ENCODE measurements around the gene GTSE1.

GTSE1 gene

GRCh38 chr22:46272196-46272595 is 24.5 kb upstream of the GTSE1 start:
- WGBS: 91% methylated on average over 7 of the region's 8 CpGs
- Histone ChIP-seq H3K9me3 (ENCODE audit: control insufficient read depth, low read length) (no peaks in the 10 kb centered on the region), H3K36me3 (ENCODE audit: control insufficient read depth in 1 of 2, insufficient read depth in 2 of 2, low read depth in 1 of 2, low read length in 2 of 2) (peaks cover 45 to 60% of the 10 kb centered on the region in 2 experiments)

GRCh38 chr22:46272762-46273431 is 23.8 kb upstream of the GTSE1 start:
- Histone ChIP-seq H3K9me3 (ENCODE audit: control insufficient read depth, low read length) (no peaks in the 10 kb centered on the region), H2BK12ac (ENCODE audit: low read length in 2 of 2) (no peak overlapping the region), H2AFZ (ENCODE audit: low read depth, low read length) (no peak overlapping the region), H3K27me3 (ENCODE audit: control insufficient read depth in 1 of 2, insufficient read depth in 1 of 2, low read length in 2 of 2) (no peaks in the 10 kb centered on the region), H3K36me3 (ENCODE audit: control insufficient read depth in 1 of 2, insufficient read depth in 2 of 2, low read depth in 1 of 2, low read length in 2 of 2) (peaks cover 49 to 64% of the 10 kb centered on the region in 2 experiments), H2BK120ac (ENCODE audit: low read depth, low read length) (no peak overlapping the region), H3K79me1 (replicated peaks; ENCODE audit: low read length, poor library complexity, severe bottlenecking) (peaks cover 28% of the 10 kb centered on the region), H3K4ac (ENCODE audit: low read depth in 1 of 2, low read length in 2 of 2) (no peak overlapping the region), H3K18ac (ENCODE audit: low read depth in 1 of 2, low read length in 2 of 2) (no peak overlapping the region), H3K9ac (ENCODE audit: low read length) (no peak overlapping the region), H2BK15ac (ENCODE audit: low read depth, poor library complexity, severe bottlenecking) (no peak overlapping the region), H2BK5ac (ENCODE audit: low read depth, low read length, poor library complexity, severe bottlenecking) (no peak overlapping the region), H3K14ac (ENCODE audit: low read length in 2 of 2) (no peak overlapping the region), H3K23ac (ENCODE audit: low read length in 2 of 2) (no peak overlapping the region), H3K4me2 (ENCODE audit: low read length, poor library complexity, severe bottlenecking) (no peak overlapping the region), H2AK5ac (ENCODE audit: low read length, severe bottlenecking) (no peak overlapping the region), H3K4me3 (ENCODE audit: insufficient read depth in 1 of 2, low read depth in 1 of 2, low read length in 2 of 2) (no peak overlapping the region), H3K4me1 (ENCODE audit: control insufficient read depth, insufficient read depth, low read depth, low read length) (peaks cover 15% of the 10 kb centered on the region), H4K8ac (ENCODE audit: low read length) (no peak overlapping the region), H4K91ac (ENCODE audit: low read length) (no peak overlapping the region), H3K27ac (ENCODE audit: low read length, poor library complexity, severe bottlenecking) (no peak overlapping the region)
- no peak for DNase-seq
- 98% methylated on average over 12 of the region's 12 CpGs for WGBS

More at GRCh38 chr22:46272196-46272595, 24.5 kb upstream of the GTSE1 start:
- Histone ChIP-seq H3K23ac (ENCODE audit: low read length in 2 of 2) (no peak overlapping the region), H2BK5ac (ENCODE audit: low read depth, low read length, poor library complexity, severe bottlenecking) (no peak overlapping the region), H3K27me3 (ENCODE audit: control insufficient read depth in 1 of 2, insufficient read depth in 1 of 2, low read length in 2 of 2) (no peaks in the 10 kb centered on the region), H2BK120ac (ENCODE audit: low read depth, low read length) (no peak overlapping the region), H4K91ac (ENCODE audit: low read length) (no peak overlapping the region), H3K27ac (ENCODE audit: low read length, poor library complexity, severe bottlenecking) (no peak overlapping the region), H2BK12ac (ENCODE audit: low read length in 2 of 2) (no peak overlapping the region), H3K9ac (ENCODE audit: low read length) (no peak overlapping the region), H3K18ac (ENCODE audit: low read depth in 1 of 2, low read length in 2 of 2) (no peak overlapping the region), H3K4me2 (ENCODE audit: low read length, poor library complexity, severe bottlenecking) (no peak overlapping the region), H3K4me3 (ENCODE audit: insufficient read depth in 1 of 2, low read depth in 1 of 2, low read length in 2 of 2) (no peak overlapping the region), H3K4ac (ENCODE audit: low read depth in 1 of 2, low read length in 2 of 2) (no peak overlapping the region), H3K4me1 (ENCODE audit: control insufficient read depth, insufficient read depth, low read depth, low read length) (peaks cover 15% of the 10 kb centered on the region), H2AFZ (ENCODE audit: low read depth, low read length) (no peak overlapping the region), H3K79me1 (replicated peaks; ENCODE audit: low read length, poor library complexity, severe bottlenecking) (peaks cover 26% of the 10 kb centered on the region), H3K14ac (ENCODE audit: low read length in 2 of 2) (no peak overlapping the region), H4K8ac (ENCODE audit: low read length) (no peak overlapping the region), H2BK15ac (ENCODE audit: low read depth, poor library complexity, severe bottlenecking) (no peak overlapping the region), H2AK5ac (ENCODE audit: low read length, severe bottlenecking) (no peak overlapping the region)
- DNase-seq: no peak

GRCh38 chr22:46273432-46274148 is 23.1 kb upstream of the GTSE1 start:
- Histone ChIP-seq H3K79me1 (replicated peaks; ENCODE audit: low read length, poor library complexity, severe bottlenecking) (peaks cover 23% of the 10 kb centered on the region), H3K4me2 (ENCODE audit: low read length, poor library complexity, severe bottlenecking) (no peak overlapping the region), H2BK120ac (ENCODE audit: low read depth, low read length) (no peak overlapping the region), H2AFZ (ENCODE audit: low read depth, low read length) (no peak overlapping the region), H3K4me1 (ENCODE audit: control insufficient read depth, insufficient read depth, low read depth, low read length) (peaks cover 10% of the 10 kb centered on the region), H3K27me3 (ENCODE audit: control insufficient read depth in 1 of 2, insufficient read depth in 1 of 2, low read length in 2 of 2) (no peaks in the 10 kb centered on the region), H3K36me3 (ENCODE audit: control insufficient read depth in 1 of 2, insufficient read depth in 2 of 2, low read depth in 1 of 2, low read length in 2 of 2) (peaks cover 55 to 71% of the 10 kb centered on the region in 2 experiments), H3K18ac (ENCODE audit: low read depth in 1 of 2, low read length in 2 of 2) (no peak overlapping the region), H2BK5ac (ENCODE audit: low read depth, low read length, poor library complexity, severe bottlenecking) (no peak overlapping the region), H4K8ac (ENCODE audit: low read length) (no peak overlapping the region), H4K91ac (ENCODE audit: low read length) (no peak overlapping the region), H3K9ac (ENCODE audit: low read length) (no peak overlapping the region), H3K23ac (ENCODE audit: low read length in 2 of 2) (no peak overlapping the region), H3K14ac (ENCODE audit: low read length in 2 of 2) (no peak overlapping the region), H2AK5ac (ENCODE audit: low read length, severe bottlenecking) (no peak overlapping the region), H3K9me3 (ENCODE audit: control insufficient read depth, low read length) (no peaks in the 10 kb centered on the region), H3K27ac (ENCODE audit: low read length, poor library complexity, severe bottlenecking) (no peak overlapping the region), H2BK15ac (ENCODE audit: low read depth, poor library complexity, severe bottlenecking) (no peak overlapping the region), H2BK12ac (ENCODE audit: low read length in 2 of 2) (no peak overlapping the region), H3K4me3 (ENCODE audit: insufficient read depth in 1 of 2, low read depth in 1 of 2, low read length in 2 of 2) (no peak overlapping the region), H3K4ac (ENCODE audit: low read depth in 1 of 2, low read length in 2 of 2) (no peak overlapping the region)
- no peak for DNase-seq
- 96% methylated on average over 12 of the region's 12 CpGs for WGBS

- H2AK5ac ChIP-seq (ENCODE audit: low read length, severe bottlenecking): no peak overlapping the region
- DNase-seq: no peak
- no peak overlapping the region for H3K4me2 ChIP-seq (ENCODE audit: low read length, poor library complexity, severe bottlenecking)
- H4K8ac ChIP-seq (ENCODE audit: low read length): no peak overlapping the region
- peaks cover 63 to 76% of the 10 kb centered on the region in 2 experiments for H3K36me3 ChIP-seq (ENCODE audit: control insufficient read depth in 1 of 2, insufficient read depth in 2 of 2, low read depth in 1 of 2, low read length in 2 of 2)
- no peak overlapping the region for H3K14ac ChIP-seq (ENCODE audit: low read length in 2 of 2)
- no peak overlapping the region for H3K9ac ChIP-seq (ENCODE audit: low read length)
- no peak overlapping the region for H3K4ac ChIP-seq (ENCODE audit: low read depth in 1 of 2, low read length in 2 of 2)
- no peaks in the 10 kb centered on the region for H3K27me3 ChIP-seq (ENCODE audit: control insufficient read depth in 1 of 2, insufficient read depth in 1 of 2, low read length in 2 of 2)
- H2BK120ac ChIP-seq (ENCODE audit: low read depth, low read length): no peak overlapping the region
- H3K23ac ChIP-seq (ENCODE audit: low read length in 2 of 2): no peak overlapping the region
- H2BK5ac ChIP-seq (ENCODE audit: low read depth, low read length, poor library complexity, severe bottlenecking): no peak overlapping the region
- no peaks in the 10 kb centered on the region for H3K9me3 ChIP-seq (ENCODE audit: control insufficient read depth, low read length)
- H3K4me3 ChIP-seq (ENCODE audit: insufficient read depth in 1 of 2, low read depth in 1 of 2, low read length in 2 of 2): no peak overlapping the region
- H2BK15ac ChIP-seq (ENCODE audit: low read depth, poor library complexity, severe bottlenecking): no peak overlapping the region
- no peak overlapping the region for H3K18ac ChIP-seq (ENCODE audit: low read depth in 1 of 2, low read length in 2 of 2)
- peaks cover 3% of the 10 kb centered on the region for H3K4me1 ChIP-seq (ENCODE audit: control insufficient read depth, insufficient read depth, low read depth, low read length)
- H3K79me1 ChIP-seq (replicated peaks; ENCODE audit: low read length, poor library complexity, severe bottlenecking): peaks cover 20% of the 10 kb centered on the region
- no peak overlapping the region for H2AFZ ChIP-seq (ENCODE audit: low read depth, low read length)
- WGBS: 95% methylated on average over 7 of the region's 8 CpGs
- H2BK12ac ChIP-seq (ENCODE audit: low read length in 2 of 2): no peak overlapping the region
- no peak overlapping the region for H4K91ac ChIP-seq (ENCODE audit: low read length)
- no peak overlapping the region for H3K27ac ChIP-seq (ENCODE audit: low read length, poor library complexity, severe bottlenecking)
Observed at GRCh38 chr22:46274381-46274780, 22.3 kb upstream of the GTSE1 start.
